Measurements from ENCODE around the gene SSTR5. TPM values are rescaled to one million over a fixed set of nuclear protein-coding genes. Genes with fewer than 3 reads are reported as not detected.

Gene SSTR5
- total RNA-seq, 6 donors from 2014 or later = not detected

DNA sequence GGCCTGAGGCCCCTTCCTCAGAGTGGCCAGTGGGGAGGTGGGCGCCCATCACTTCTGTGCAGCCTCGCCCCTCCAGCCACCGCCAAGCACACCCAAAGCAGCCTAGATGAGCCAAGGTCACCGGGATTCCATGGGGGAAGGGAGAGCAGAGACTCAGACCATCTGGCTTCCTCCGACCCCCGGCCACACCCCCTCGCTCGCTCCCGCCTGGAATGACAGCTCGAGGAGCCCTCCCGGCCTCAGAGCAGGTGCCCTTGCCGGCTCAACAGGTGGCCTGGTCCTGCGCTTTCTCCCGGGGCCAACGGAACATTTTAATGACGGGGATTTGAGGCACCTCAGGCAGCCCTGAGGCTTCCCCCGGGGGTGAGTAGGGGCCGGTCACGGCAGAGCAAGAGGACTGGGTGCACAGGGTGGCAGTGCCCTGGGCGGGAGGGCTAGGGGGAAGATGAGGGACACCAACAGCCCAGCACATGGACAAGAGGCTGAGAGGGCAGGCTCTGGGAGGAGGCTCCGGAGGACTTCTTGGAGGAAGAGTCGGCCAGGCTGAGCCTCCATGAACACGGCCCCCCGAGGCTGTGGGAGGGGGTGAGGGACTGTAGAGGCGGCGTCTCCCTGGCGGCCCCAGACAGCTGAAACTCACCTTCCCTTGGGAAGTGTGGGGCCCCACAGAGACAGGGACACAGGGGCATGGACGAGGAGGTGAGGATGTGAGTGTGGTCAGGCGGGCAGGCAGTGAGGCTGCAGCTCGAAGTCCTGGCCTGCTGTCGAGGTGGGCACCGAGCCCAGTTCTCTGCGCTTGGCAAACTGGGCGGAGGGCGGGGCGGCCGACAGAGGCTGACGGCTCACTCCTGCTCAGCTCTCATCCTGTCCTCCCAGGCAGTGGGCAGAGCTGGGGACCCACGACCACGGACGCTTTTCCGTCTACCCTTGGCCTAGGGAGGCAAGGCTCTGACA lies 36.0 kb downstream of the SSTR5 start:
- DNase-seq = no peak
- Histone ChIP-seq H3K36me3 (no peaks in the 10 kb centered on the region), H3K9me3 (no peaks in the 10 kb centered on the region), H3K4me3 (no peak overlapping the region), H3K27me3 (peaks cover 0 to 16% (median 7%) of the 10 kb centered on the region in 4 donors), H3K4me1 (no peaks in the 10 kb centered on the region), H3K27ac (no peak overlapping the region)
- TF ChIP-seq, protein P1, sequence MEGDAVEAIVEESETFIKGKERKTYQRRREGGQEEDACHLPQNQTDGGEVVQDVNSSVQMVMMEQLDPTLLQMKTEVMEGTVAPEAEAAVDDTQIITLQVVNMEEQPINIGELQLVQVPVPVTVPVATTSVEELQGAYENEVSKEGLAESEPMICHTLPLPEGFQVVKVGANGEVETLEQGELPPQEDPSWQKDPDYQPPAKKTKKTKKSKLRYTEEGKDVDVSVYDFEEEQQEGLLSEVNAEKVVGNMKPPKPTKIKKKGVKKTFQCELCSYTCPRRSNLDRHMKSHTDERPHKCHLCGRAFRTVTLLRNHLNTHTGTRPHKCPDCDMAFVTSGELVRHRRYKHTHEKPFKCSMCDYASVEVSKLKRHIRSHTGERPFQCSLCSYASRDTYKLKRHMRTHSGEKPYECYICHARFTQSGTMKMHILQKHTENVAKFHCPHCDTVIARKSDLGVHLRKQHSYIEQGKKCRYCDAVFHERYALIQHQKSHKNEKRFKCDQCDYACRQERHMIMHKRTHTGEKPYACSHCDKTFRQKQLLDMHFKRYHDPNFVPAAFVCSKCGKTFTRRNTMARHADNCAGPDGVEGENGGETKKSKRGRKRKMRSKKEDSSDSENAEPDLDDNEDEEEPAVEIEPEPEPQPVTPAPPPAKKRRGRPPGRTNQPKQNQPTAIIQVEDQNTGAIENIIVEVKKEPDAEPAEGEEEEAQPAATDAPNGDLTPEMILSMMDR (IDR thresholded peaks at IDR 0.05) = no peak
- no peak for TF ChIP-seq EP300 (IDR thresholded peaks at IDR 0.05)
- no peak for TF ChIP-seq POLR2AphosphoS5 (IDR thresholded peaks at IDR 0.05)
- no peak for TF ChIP-seq POLR2A (IDR thresholded peaks at IDR 0.05)
- WGBS, 2 donors = 38 to 47% methylated on average over 25 to 42 of the region's 42 CpGs
- ATAC-seq (ENCODE audit: low FRiP score in 2 of 2) = no peak

- no peaks in the 10 kb centered on the region for H3K4me1 ChIP-seq
- no peak for TF ChIP-seq POLR2A (IDR thresholded peaks at IDR 0.05)
- TF ChIP-seq, protein P1 (IDR thresholded peaks at IDR 0.05) = no peak
- no peak for TF ChIP-seq POLR2AphosphoS5 (IDR thresholded peaks at IDR 0.05)
- no peak for TF ChIP-seq EP300 (IDR thresholded peaks at IDR 0.05)
- peaks cover 0 to 16% (median 4%) of the 10 kb centered on the region in 4 donors for H3K27me3 ChIP-seq
- ATAC-seq (ENCODE audit: low FRiP score in 2 of 2) = no peak
- no peaks in the 10 kb centered on the region for H3K9me3 ChIP-seq
- H3K4me3 ChIP-seq = no peak overlapping the region
- H3K36me3 ChIP-seq = no peaks in the 10 kb centered on the region
- 49 to 64% methylated on average over 11 to 19 of the region's 19 CpGs for WGBS, 2 donors
- no peak overlapping the region for H3K27ac ChIP-seq
- DNase-seq = no peak
Measured at GRCh38 chr16:1109648-1110047, 37.1 kb downstream of the SSTR5 start.

DNA sequence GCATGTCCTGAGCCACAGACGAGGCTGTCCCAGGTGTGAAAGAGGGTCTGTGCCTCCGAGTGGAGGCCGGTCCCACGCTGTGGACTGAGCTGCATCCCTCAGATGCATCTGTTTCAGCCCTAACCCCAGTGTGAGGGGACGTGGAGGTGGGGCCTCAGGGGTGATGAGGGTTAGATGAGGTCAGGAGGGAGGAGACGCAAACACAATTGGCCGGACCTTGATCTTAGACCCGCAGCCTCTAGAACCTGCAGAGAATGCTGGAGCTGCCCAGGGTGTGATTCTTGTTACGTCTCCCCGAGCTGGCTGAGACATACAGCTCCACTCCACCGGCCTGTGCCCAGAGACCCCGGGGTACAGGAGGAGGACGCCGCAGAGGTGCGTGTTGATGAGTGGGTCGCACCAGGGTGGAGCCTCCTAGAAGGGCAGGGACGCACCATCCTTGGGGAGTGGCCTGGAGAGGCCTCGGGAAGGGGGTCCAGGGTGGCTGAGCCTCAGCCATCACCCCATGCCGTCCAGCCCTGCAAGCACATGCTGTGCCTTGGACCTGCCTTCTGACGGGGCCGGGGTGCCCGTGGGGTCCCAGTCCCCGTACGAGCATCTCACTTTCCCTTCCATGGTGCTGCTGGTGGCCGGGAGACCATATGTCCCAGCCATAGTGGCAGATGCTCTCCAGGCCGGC lies 40.1 kb downstream of the SSTR5 start:
- Histone ChIP-seq H3K27me3 (peaks cover 0 to 5% (median 1%) of the 10 kb centered on the region in 4 donors), H3K4me1 (no peaks in the 10 kb centered on the region), H3K36me3 (no peaks in the 10 kb centered on the region), H3K4me3 (no peak overlapping the region), H3K9me3 (no peaks in the 10 kb centered on the region), H3K27ac (no peak overlapping the region)
- ATAC-seq (ENCODE audit: low FRiP score in 2 of 2) (no peak), DNase-seq (no peak)
- 62 to 70% methylated on average over 6 to 25 of the region's 26 CpGs for WGBS, 2 donors
- TF ChIP-seq EP300 (IDR thresholded peaks at IDR 0.05) (no peak), POLR2A (IDR thresholded peaks at IDR 0.05) (no peak), POLR2AphosphoS5 (IDR thresholded peaks at IDR 0.05) (no peak)
- TF ChIP-seq, protein P1 (IDR thresholded peaks at IDR 0.05) = no peak

DNA sequence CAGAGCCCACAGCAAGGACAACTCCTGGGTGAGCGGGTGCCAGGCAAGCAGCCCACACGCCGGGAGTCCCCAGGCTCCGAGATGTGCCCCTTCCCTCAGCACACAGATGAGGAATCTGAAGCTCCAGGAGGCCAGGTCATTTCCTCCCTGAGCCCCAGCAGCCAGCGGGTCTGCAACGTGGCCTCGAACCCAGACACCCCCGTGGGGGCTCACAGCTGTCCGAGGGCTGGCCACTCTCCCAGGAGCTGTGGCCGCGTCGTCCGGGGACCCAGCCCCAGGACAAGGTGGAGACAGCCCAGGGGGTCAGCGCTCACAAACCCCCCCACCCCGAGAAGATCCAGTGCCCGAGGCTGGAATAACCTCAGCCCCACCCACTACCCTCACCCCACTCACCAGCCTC lies 40.9 kb downstream of the SSTR5 start:
- ATAC-seq (ENCODE audit: low FRiP score in 2 of 2) (no peak), DNase-seq (no peak)
- peaks cover 0 to 8% (median 0%) of the 10 kb centered on the region in 4 donors for H3K27me3 ChIP-seq
- TF ChIP-seq EP300 (IDR thresholded peaks at IDR 0.05) (no peak), POLR2A (IDR thresholded peaks at IDR 0.05) (no peak), POLR2AphosphoS5 (IDR thresholded peaks at IDR 0.05) (no peak)
- TF ChIP-seq, protein P1 (IDR thresholded peaks at IDR 0.05) = no peak
- 57 to 71% methylated on average over 4 to 7 of the region's 16 CpGs for WGBS, 2 donors
- H3K4me3 ChIP-seq = no peak overlapping the region
- no peaks in the 10 kb centered on the region for H3K4me1 ChIP-seq
- H3K9me3 ChIP-seq = no peaks in the 10 kb centered on the region
- no peaks in the 10 kb centered on the region for H3K36me3 ChIP-seq
- no peak overlapping the region for H3K27ac ChIP-seq

Measured in upper lobe of left lung (tissue), 6 donors.